ENCODE results near the gene PCED1A. TPM values are rescaled to one million over a fixed set of nuclear protein-coding genes. Genes with fewer than 3 reads are reported as not detected.

The PCED1A gene
- total RNA-seq, 3 donors from 2014 or later, result 23.4 to 38.0 (median 36.6) TPM

DNA sequence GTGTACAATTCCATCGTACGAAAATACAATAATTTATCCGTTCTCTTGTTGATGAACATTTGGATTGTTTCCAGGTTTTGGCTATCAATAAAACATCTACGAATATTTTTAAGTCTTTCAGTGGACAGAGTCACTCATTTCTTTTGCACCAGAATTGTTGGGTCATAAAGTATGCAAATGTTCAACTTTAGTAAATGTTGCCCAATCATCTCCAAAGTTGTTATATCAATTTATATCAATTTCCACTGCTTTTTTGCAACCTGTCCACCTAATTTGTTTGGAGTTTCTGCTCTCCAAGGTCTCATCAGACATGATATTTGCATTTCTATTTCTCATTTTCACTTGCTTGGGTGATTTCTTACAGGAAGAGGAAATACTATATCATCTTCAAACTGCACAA, 13.8 kb downstream of the PCED1A start:
- Histone ChIP-seq H3K4me3 (no peak overlapping the region), H3K4me1 (no peaks in the 10 kb centered on the region), H3K27me3 (no peaks in the 10 kb centered on the region), H3K27ac (no peak overlapping the region), H3K36me3 (no peaks in the 10 kb centered on the region), H3K9me3 (no peaks in the 10 kb centered on the region)
- no peak for DNase-seq (ENCODE audit: low spot score in 2 of 2)
- no peak for TF ChIP-seq POLR2A (IDR thresholded peaks at IDR 0.05)
- TF ChIP-seq POLR2AphosphoS5 (IDR thresholded peaks at IDR 0.05), result no peak
- TF ChIP-seq, protein P1, sequence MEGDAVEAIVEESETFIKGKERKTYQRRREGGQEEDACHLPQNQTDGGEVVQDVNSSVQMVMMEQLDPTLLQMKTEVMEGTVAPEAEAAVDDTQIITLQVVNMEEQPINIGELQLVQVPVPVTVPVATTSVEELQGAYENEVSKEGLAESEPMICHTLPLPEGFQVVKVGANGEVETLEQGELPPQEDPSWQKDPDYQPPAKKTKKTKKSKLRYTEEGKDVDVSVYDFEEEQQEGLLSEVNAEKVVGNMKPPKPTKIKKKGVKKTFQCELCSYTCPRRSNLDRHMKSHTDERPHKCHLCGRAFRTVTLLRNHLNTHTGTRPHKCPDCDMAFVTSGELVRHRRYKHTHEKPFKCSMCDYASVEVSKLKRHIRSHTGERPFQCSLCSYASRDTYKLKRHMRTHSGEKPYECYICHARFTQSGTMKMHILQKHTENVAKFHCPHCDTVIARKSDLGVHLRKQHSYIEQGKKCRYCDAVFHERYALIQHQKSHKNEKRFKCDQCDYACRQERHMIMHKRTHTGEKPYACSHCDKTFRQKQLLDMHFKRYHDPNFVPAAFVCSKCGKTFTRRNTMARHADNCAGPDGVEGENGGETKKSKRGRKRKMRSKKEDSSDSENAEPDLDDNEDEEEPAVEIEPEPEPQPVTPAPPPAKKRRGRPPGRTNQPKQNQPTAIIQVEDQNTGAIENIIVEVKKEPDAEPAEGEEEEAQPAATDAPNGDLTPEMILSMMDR (IDR thresholded peaks at IDR 0.05), result no peak
- intact Hi-C loops (cut with DNase I; ENCODE audit: low total_unique reads), result no loop called here

DNA sequence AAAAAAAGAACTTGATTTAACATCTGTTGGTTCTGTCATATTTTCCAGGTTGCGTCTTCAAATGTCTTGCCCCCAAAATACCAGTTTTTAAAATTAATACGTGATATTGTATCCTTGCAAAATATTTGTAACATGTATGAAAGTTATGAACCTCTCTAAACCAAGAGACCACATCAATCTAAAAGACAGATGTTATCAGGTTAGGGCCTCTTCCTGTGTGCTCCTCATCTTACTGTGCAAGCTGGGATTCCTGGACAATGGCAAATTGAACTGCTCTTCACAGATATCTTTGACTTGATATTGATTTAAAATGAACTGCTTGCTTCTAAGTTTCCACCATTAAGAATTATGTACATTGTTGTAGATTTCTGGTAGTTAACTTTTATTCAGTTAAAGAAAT, 14.7 kb downstream of the PCED1A start:
- H3K36me3 ChIP-seq, result no peaks in the 10 kb centered on the region
- no peak overlapping the region for H3K27ac ChIP-seq
- H3K27me3 ChIP-seq, result peaks cover 3 to 7% of the 10 kb centered on the region in 2 donors
- H3K4me1 ChIP-seq, result no peaks in the 10 kb centered on the region
- intact Hi-C loops (cut with DNase I; ENCODE audit: low total_unique reads), result no loop called here
- TF ChIP-seq, protein P1 (IDR thresholded peaks at IDR 0.05), result no peak
- TF ChIP-seq POLR2A (IDR thresholded peaks at IDR 0.05), result no peak
- TF ChIP-seq POLR2AphosphoS5 (IDR thresholded peaks at IDR 0.05), result no peak
- H3K4me3 ChIP-seq, result no peak overlapping the region
- no peaks in the 10 kb centered on the region for H3K9me3 ChIP-seq
- DNase-seq (ENCODE audit: low spot score in 2 of 2), result no peak

DNA sequence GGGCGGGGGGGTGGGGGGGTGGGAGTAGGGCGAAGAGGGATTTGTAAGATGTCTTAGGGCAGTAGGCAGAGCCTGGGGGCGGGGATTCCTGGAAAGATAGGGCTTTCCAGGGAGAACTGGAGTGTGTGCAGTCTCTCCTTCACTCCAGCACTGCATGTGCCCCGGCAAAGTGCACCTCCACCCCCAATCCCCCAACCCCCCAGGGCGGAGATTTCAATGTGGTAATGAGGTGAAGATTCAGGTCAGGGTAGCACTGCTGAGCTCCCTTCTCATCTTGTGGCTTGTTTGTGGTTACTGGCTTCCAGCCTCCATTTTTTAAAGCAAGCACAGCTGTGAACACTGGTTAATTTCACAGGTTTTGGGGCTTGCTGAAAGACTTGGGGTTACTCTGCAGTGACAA, 18.4 kb downstream of the PCED1A start:
- Histone ChIP-seq H3K9me3 (no peaks in the 10 kb centered on the region), H3K4me3 (peak overlapping the region in 1 of 3 donors; percentile 48), H3K27ac (peak overlapping the region in 1 of 2 donors; percentile 3), H3K27me3 (peaks cover 3 to 13% of the 10 kb centered on the region in 2 donors), H3K36me3 (no peaks in the 10 kb centered on the region), H3K4me1 (no peaks in the 10 kb centered on the region)
- DNase-seq (ENCODE audit: low spot score in 2 of 2), result peak in 1 of 2 donors; percentile 12
- intact Hi-C loops (cut with DNase I; ENCODE audit: low total_unique reads), result no loop called here
- TF ChIP-seq, protein P1 (IDR thresholded peaks at IDR 0.05), result no peak

DNA sequence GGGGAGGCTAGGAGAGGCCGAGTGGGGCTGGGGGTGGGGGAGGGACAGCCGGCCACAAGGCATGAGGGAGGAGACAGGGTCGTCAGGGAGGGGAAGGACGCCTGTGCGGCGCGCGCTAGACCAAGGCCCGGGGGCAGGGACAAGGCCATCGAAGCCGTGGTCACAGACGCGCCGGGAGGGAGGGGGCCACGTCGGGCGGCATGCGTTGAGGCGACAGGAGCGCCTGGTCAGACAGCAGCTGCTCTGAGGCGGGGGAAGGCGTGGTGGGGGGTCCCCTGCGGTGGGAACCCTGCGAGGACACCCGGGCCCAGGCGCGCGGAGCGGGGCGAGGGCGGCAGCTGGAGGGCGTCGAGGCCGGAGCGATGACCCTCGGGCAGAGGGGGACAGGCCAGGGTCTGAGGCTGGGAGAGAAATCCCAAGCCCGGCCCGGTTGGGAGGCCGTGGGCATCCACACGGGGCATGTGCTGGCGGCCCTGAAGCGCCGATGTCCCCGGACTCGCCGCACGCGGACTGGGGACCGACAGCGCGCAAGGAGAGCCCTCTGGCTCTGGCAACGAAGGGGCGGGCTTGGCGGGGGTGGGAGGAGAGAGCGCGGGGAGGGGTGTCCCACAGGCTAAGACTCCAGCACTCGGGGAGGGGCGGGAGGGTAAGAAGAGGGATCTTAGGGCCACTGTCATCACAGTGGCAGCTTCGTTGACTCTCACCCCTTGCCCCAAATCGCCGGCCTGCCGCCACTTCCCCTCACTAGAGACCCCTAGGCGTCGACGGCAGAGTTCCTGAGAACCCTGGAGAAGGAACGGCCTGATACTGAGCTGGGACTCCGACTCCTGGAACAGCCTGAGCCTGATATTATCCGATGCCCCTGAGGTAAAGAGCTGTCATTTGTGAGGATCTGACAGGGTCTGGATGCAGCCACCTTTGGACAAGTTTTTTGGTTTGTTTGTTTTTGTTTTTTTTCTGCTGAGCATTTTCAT, 19.3 kb downstream of the PCED1A start:
- TF ChIP-seq POLR2A (IDR thresholded peaks at IDR 0.05) (no peak), POLR2AphosphoS5 (IDR thresholded peaks at IDR 0.05) (no peak)
- TF ChIP-seq, protein P1 (IDR thresholded peaks at IDR 0.05), result no peak
- no peaks in the 10 kb centered on the region for H3K36me3 ChIP-seq
- H3K27ac ChIP-seq, result peak overlapping the region; percentile 25 to 72
- H3K4me3 ChIP-seq, result peak overlapping the region in 2 of 3 donors; percentile 20 to 48
- no peaks in the 10 kb centered on the region for H3K4me1 ChIP-seq
- H3K9me3 ChIP-seq, result no peaks in the 10 kb centered on the region
- intact Hi-C loops (cut with DNase I; ENCODE audit: low total_unique reads), result no loop called here
- peaks cover 3 to 13% of the 10 kb centered on the region in 2 donors for H3K27me3 ChIP-seq
- DNase-seq (ENCODE audit: low spot score in 2 of 2), result peak in 1 of 2 donors; percentile 15

Measured in breast epithelium (tissue), 4 donors.